ENCODE measurements around the gene SPTLC1. TPM values are rescaled to one million over a fixed set of nuclear protein-coding genes. Genes with fewer than 3 reads are reported as not detected.

The SPTLC1 gene
- total RNA-seq, 1 experiment from 2014 or later: 58.8 TPM

DNA sequence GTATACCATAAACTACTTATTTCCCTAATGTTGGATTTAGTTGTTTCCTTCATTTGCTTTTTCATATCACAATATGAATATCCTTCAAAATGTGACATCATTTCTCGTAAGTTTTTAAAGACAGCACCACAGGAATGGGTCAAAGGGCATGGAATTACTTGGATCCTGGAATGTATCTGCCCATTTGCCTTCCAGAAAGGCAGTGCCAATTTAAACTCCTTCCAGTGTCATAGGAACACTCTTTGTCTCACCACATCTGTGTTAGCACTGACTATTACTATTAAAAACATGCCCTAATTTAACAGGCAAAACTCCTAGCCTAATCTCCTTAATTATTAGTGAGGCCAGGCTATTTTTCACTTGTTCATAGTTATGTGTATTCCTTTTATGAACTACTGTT, 58.0 kb downstream of the SPTLC1 start:
- Histone ChIP-seq H3K27me3 (ENCODE audit: control insufficient read depth, insufficient read depth, low read length) (no peaks in the 10 kb centered on the region), H3K36me3 (ENCODE audit: control insufficient read depth, insufficient read depth, low read length) (peaks cover 5% of the 10 kb centered on the region), H3K27ac (ENCODE audit: low read length) (no peak overlapping the region), H3K4me1 (ENCODE audit: control insufficient read depth, insufficient read depth, low read length) (no peaks in the 10 kb centered on the region), H3K4me3 (ENCODE audit: low read depth in 2 of 2, low read length in 2 of 2) (no peak overlapping the region), H3K9me3 (ENCODE audit: control insufficient read depth, insufficient read depth, low read depth, low read length) (peaks cover 3% of the 10 kb centered on the region; the same call in 1 of the 2 replicates)
- ATAC-seq: no peak
- ChIA-PET CTCF (no interaction called here), POLR2A (no interaction called here)
- no TSS peak for BruUV-seq (replicated peaks)
- in situ Hi-C loops (cut with HindIII; ENCODE audit: low pct_unique_long_range_greater_than_20kb, low sequenced_read_pairs): no loop called here
- intact Hi-C loops (cut with micrococcal nuclease; ENCODE audit: unreplicated experiment): no loop called here
- TF ChIP-seq, protein P1, sequence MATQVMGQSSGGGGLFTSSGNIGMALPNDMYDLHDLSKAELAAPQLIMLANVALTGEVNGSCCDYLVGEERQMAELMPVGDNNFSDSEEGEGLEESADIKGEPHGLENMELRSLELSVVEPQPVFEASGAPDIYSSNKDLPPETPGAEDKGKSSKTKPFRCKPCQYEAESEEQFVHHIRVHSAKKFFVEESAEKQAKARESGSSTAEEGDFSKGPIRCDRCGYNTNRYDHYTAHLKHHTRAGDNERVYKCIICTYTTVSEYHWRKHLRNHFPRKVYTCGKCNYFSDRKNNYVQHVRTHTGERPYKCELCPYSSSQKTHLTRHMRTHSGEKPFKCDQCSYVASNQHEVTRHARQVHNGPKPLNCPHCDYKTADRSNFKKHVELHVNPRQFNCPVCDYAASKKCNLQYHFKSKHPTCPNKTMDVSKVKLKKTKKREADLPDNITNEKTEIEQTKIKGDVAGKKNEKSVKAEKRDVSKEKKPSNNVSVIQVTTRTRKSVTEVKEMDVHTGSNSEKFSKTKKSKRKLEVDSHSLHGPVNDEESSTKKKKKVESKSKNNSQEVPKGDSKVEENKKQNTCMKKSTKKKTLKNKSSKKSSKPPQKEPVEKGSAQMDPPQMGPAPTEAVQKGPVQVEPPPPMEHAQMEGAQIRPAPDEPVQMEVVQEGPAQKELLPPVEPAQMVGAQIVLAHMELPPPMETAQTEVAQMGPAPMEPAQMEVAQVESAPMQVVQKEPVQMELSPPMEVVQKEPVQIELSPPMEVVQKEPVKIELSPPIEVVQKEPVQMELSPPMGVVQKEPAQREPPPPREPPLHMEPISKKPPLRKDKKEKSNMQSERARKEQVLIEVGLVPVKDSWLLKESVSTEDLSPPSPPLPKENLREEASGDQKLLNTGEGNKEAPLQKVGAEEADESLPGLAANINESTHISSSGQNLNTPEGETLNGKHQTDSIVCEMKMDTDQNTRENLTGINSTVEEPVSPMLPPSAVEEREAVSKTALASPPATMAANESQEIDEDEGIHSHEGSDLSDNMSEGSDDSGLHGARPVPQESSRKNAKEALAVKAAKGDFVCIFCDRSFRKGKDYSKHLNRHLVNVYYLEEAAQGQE (IDR thresholded peaks at IDR 0.05; ENCODE audit: insufficient read depth in 1 of 2, low read depth in 2 of 2, low read length in 1 of 2): no peak
- TF ChIP-seq POLR2AphosphoS5 (IDR thresholded peaks at IDR 0.05; ENCODE audit: low read depth, low read length): no peak
- TF ChIP-seq SIN3A (IDR thresholded peaks at IDR 0.05; ENCODE audit: borderline replicate concordance, insufficient read depth, low read depth, low read length): no peak
- TF ChIP-seq TCF7L2 (IDR thresholded peaks at IDR 0.05; ENCODE audit: low read depth, low read length): no peak
- TF ChIP-seq, protein P2, sequence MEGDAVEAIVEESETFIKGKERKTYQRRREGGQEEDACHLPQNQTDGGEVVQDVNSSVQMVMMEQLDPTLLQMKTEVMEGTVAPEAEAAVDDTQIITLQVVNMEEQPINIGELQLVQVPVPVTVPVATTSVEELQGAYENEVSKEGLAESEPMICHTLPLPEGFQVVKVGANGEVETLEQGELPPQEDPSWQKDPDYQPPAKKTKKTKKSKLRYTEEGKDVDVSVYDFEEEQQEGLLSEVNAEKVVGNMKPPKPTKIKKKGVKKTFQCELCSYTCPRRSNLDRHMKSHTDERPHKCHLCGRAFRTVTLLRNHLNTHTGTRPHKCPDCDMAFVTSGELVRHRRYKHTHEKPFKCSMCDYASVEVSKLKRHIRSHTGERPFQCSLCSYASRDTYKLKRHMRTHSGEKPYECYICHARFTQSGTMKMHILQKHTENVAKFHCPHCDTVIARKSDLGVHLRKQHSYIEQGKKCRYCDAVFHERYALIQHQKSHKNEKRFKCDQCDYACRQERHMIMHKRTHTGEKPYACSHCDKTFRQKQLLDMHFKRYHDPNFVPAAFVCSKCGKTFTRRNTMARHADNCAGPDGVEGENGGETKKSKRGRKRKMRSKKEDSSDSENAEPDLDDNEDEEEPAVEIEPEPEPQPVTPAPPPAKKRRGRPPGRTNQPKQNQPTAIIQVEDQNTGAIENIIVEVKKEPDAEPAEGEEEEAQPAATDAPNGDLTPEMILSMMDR (IDR thresholded peaks at IDR 0.05): no peak
- no peak for DNase-seq (ENCODE audit: low read depth, low spot score)

DNA sequence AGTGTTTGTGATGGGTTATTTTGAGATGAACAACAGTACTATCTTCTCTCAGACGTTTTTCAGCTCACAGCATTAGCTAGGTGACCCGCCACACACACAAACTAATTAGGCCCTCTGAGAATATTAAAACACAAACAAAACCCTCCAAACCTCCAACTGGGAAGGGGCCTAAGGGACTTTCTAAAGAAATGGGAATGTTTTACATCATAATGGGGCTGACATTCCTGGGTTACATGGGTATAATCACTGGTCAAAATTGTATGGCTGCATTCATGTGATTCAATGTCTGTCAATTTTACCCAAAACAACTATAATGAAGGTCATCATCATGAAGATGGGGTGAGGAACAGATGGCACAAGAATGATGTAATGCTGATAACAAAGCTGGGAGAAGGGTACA, 59.6 kb downstream of the SPTLC1 start:
- POLR2A ChIA-PET: no interaction called here
- ATAC-seq: no peak
- H3K36me3 ChIP-seq (ENCODE audit: control insufficient read depth, insufficient read depth, low read length): peaks cover 5% of the 10 kb centered on the region
- no peaks in the 10 kb centered on the region for H3K9me3 ChIP-seq (ENCODE audit: control insufficient read depth, insufficient read depth, low read depth, low read length)
- H3K4me3 ChIP-seq (ENCODE audit: low read depth in 2 of 2, low read length in 2 of 2): no peak overlapping the region
- TF ChIP-seq SIN3A (IDR thresholded peaks at IDR 0.05; ENCODE audit: borderline replicate concordance, insufficient read depth, low read depth, low read length): no peak
- TF ChIP-seq, protein P1 (IDR thresholded peaks at IDR 0.05; ENCODE audit: insufficient read depth in 1 of 2, low read depth in 2 of 2, low read length in 1 of 2): no peak
- no peak for TF ChIP-seq TCF7L2 (IDR thresholded peaks at IDR 0.05; ENCODE audit: low read depth, low read length)
- TF ChIP-seq POLR2AphosphoS5 (IDR thresholded peaks at IDR 0.05; ENCODE audit: low read depth, low read length): no peak
- no peaks in the 10 kb centered on the region for H3K4me1 ChIP-seq (ENCODE audit: control insufficient read depth, insufficient read depth, low read length)
- no peak for DNase-seq (ENCODE audit: low read depth, low spot score)
- BruUV-seq (replicated peaks): no TSS peak
- CTCF ChIA-PET: no interaction called here
- in situ Hi-C loops (cut with HindIII; ENCODE audit: low pct_unique_long_range_greater_than_20kb, low sequenced_read_pairs) (no loop called here), intact Hi-C loops (cut with micrococcal nuclease; ENCODE audit: unreplicated experiment) (no loop called here)
- no peak overlapping the region for H3K27ac ChIP-seq (ENCODE audit: low read length)
- no peaks in the 10 kb centered on the region for H3K27me3 ChIP-seq (ENCODE audit: control insufficient read depth, insufficient read depth, low read length)

Measured in Panc1 (cell line).